Measurements from ENCODE around the gene CES3.
"Not testable (repeated sequence)": the region's sequence is repeated elsewhere in the genome, so short reads cannot be mapped to it uniquely, and the experiment has no call there.

The CES3 gene

DNA sequence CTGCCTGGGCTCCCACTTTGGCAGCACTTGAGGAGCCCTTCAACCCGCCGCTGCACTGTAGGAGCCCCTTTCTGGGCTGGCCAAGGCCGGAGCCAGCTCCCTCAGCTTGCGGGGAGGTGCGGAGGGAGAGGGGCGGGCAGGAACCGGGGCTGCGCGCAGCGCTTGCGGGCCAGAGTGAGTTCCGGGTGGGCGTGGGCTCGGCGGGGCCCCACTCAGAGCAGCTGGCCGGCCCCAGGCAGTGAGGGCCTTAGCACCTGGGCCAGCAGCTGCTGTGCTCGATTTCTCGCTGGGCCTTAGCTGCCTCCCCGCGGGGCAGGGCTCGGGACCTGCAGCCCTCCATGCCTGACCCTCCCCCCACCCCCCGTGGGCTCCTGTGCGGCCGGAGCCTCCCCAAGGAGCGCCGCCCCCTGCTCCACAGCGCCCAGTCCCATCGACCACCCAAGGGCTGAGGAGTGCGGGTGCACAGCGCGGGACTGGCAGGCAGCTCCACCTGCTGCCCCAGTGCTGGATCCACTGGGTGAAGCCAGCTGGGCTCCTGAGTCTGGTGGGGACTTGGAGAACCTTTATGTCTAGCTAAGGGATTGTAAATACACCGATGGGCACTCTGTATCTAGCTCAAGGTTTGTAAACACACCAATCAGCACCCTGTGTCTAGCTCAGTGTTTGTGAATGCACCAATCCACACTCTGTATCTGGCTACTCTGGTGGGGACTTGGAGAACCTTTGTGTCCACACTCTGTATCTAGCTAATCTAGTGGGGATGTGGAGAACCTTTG lies 13.3 kb downstream of the CES3 start:
- DNase-seq = not testable (repeated sequence)

DNA sequence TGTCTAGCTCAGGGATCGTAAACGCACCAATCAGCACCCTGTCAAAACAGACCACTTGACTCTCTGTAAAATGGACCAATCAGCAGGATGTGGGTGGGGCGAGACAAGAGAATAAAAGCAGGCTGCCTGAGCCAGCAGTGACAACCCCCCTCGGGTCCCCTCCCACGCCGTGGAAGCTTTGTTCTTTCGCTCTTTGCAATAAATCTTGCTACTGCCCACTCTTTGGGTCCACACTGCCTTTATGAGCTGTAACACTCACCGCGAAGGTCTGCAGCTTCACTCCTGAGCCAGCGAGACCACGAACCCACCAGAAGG lies 13.8 kb downstream of the CES3 start:
- DNase-seq = not testable (repeated sequence)

DNA sequence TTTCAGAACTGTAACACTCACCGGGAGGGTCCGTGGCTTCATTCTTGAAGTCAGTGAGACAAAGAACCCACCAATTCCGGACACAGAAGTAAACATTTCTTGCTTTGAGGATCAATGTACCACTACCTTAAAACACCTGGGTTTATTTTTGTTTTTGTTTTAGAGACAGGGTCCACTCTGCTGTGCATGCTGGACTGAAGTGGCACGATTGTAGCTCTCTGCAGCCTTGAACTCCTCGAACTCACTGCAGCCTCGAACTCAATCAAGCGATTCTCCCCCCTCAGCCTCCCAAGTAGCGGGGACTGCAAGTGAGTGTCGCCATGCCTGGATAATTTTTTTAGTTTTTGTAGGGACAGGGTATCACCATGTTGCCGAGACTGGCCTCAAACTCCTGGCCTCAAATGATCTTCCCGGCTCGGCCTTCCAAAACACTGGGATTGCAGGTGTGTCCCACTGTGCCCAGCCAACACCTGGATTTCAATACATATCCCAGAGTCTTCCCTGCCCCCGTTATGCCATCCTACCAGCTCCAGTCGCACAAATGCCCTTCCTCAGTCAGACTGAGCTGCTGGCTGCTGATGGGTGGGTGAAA lies 14.3 kb downstream of the CES3 start:
- DNase-seq = no peak

DNA sequence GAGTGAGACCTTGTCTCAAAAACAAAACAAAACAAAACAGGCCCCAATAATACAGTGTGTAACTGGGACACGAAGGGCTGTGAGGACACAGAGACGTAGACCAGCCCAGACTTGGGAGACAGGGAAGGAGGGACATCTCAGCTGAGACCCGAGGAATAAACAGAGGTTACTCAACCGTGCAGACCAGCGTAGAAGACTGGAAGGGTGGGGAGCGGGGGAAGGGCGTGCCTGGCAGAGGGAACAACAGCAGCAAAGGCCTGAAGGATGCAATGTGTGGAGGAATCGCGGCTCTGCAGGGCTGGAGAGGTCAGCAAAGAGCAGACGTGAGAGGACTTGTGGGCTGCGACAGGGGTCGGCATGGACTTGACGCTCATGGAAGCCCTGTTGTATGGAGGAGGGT lies 15.7 kb downstream of the CES3 start:
- peak in 1 of 2 experiments; percentile 8 for DNase-seq

DNA sequence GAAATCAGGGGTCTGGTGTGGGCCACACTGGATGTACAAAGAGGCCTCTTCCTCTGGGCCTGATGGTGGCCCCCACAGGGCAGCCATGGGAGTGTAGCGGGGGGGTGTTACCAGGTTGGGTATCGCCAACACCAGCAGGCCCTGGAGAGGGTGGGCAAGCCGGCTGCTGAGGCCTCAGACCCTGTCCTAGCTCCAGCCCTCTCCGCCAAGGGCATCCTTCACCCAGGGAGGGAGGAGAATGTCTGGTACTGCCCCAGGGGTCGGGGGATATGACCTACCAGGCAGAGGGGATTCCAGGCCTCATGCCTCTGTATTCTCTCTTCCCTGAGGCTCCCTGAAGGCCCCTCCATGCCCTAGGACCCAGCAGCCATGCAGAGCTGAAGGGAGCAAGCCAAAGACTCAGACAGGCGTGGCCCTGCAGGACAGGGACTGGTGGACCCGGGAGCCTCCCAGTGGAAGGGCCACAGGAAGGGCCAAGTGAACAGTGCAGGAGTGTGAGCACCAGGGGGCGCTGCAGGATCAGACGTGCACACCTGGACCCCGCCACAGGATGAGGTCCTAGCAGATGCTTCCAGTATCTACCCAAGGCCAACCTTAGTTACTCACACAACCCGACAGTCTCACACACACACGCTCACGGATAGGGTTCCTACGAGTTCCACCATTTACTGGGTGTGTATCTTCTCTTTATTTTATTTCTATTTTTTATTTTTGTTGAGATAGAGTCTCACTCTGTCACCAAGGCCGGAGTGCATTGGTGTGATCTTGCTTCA lies 16.5 kb downstream of the CES3 start:
- peak; percentile 16 to 47 for DNase-seq

DNA sequence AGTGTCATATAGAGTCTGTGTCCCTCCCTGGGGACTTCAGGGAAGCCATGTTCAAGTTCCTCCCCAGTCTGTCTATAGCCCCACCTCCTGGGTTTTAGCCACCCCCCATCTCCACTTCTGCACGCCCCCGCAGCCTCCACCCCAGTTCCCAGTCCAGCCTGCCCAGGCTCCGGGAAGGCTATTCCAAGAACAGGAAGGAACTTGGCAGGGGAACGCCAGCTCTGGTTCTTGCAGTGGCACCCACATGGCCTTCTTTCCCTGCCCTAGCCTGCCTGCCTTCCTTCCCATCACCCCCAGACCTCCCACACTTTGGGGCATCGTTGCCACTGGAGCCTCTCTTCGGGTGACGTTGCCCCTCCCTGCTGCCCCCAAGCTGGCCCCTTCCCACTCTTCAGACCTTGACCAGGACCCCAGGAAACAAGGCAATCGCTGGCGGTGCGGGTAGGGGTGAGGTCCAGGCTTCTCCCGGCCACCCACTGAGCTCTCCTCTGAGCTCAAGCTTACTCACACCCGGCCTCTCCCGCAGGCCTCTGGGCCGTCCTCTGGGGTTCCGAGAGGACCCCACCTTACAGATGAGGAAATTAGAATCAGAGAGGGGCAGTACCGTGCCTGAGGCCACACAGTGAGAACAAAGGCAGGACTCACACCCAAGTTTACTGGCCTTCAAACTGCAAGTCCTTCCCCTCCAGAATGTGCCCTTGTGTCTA lies 18.1 kb downstream of the CES3 start:
- DNase-seq = no peak

DNA sequence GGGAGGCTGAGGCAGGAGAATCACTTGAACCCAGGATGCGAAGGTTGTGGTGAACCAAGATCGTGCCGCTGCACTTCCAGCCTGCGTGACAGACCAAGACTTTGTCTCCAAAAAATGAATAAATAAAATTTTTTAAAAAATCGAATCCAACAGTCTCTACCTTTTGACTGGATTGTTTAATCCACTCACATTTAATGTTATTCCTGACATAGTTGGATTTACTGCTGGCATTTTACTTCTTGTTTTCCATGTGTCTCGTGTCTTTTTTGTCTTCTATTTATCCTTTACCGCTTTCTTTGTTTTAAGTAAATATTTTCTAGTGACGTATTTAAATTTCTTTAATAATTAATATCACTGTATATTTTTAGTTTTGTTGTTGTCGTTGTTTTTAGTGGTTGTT lies 22.0 kb downstream of the CES3 start:
- no peak for DNase-seq

DNA sequence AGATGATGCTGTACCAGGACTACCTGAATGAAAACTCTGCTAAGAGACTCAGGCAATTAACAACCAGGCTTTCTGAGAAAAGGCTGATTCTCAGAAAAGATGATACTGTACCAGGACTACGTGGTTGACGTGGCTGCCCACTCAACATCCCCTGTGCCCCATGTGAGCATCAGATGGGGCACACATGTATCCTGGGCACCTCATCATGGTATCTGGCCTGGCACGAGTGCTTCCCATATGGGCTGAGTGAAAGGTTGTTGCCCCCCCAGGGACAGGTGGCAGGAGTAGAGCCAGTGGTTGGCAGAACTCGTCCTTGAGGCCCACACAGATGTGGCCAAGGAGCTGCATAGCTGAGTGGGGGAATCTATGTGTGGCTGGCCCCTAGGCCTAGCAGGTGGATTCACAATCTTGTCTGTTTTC lies 23.8 kb downstream of the CES3 start:
- DNase-seq = no peak

DNA sequence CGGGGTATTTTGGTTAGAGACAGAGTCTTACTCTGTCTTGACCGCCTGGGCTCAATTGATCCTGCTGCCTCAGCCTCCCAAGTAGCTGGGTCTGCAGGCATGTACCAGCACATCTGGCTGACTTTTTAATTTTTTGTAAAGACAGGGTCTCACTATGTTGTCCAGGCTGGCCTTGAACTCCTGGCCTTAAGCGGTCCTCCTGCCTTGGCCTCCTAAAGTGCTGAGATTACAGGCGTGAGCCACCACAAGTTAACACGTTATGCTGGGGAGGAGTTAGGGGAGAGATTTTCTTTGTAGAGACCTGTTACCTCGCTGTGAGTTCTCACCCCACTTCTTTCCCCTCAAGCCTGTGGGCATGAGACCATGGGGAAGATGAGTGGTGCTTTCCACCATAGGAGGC lies 25.5 kb downstream of the CES3 start:
- no peak for DNase-seq

DNA sequence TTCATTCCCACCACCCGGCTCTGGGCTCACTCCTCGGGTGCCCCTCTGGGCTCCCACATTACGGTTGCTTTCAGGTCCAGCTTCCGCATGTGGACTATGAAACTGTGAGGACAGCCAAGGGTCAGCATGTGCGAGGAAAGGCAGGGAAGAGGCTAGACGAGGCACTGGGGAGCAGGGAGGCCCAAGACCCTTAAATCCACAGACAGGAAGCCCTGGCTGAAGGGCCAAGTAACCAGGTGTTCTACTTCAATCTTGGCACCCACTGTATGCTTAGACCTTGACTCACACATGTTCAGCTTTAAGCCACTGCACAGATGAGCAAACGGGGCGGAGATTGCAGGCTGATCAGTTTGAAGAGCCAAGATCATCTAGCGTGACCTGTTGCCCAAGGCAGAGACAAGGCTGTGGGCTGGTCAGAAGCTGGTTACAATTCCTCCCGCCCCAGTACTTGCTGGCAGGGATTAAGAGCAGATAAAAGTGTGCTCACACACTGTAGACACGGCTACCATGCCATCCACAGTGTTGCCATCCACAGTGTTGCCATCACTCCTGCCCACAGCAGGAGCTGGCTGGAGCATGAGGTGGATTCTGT lies 27.2 kb downstream of the CES3 start, which contains the start of gene CES4A:
CES4A (plus strand) TSS at position 393 of the 592 bp plus-strand sequence; CDS start at position 577, 184 bp downstream.
- no peak for DNase-seq

DNA sequence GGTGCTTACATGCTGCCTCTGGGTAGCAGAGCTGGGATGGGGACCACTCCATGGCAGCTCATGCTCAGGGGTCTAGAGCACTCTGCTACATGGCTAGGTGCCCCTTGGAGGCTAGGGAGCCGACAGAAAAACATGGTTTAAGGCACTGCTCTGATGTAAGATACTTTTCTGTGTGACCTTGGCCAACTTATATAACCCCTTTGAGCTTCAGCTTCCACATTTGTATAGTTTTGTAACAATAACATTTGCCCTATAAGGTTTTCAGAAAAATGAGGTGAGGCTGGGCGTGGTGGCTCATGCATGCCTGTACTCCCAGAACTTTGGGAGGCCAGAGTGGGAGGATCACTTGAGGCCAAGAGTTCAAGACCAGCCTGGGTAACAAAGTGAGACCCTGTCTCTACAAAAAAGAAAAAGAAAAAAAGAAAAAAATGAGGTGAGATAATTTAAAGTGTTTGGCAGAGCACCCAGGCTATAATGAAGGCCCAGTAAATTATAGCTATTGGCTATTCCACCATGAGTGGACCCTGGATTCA lies 30.5 kb downstream of the CES3 start:
- no peak for DNase-seq

DNA sequence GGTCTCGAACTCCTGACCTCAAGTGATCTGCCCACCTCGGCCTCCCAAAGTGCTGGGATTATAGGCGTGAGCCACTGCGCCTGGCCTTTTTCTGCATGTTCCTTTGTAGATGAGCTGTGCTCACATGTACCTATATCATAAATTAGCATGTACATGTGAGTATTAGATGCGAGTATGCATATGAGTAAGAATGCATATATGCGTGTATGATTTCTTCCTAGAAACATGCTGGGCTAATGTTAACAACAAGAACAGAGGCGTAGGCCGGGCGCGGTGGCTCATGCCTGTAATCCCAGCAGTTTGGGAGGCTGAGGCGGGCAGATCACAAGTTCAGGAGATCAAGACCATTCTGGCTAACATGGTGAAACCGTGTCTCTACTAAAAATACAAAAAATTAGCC lies 32.5 kb downstream of the CES3 start:
- not testable (repeated sequence) for DNase-seq

DNA sequence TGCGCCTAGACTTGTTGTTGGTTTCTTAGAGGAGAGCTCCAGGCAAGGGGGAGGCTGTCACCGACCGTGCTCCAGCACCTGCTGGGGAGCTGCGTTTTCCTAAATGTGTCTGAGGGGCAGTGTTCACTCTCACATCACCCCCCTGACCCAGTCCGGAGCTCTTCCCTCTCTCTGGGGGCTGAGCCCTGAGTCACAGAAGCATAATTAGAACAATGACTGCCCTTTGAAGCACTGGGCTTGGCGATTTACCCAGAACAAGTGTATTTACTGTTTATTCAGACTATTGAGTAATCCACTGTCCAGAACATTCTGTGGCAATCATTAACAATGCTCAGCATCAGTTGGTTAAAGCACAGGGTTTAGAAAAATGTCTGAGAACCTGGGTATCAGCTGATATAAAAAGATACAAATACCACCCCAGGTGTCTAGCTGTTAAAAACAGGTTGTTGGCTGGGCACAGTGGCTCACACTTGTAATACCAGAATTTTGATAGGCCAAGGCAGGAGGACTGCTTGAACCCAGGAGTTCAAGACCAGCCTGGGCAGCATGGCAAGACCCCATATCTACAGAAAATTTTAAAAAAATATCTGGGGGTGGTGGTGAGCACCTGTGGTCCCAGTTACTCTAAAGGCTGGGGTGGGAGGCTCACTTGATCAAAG lies 35.4 kb downstream of the CES3 start:
- DNase-seq = no peak

DNA sequence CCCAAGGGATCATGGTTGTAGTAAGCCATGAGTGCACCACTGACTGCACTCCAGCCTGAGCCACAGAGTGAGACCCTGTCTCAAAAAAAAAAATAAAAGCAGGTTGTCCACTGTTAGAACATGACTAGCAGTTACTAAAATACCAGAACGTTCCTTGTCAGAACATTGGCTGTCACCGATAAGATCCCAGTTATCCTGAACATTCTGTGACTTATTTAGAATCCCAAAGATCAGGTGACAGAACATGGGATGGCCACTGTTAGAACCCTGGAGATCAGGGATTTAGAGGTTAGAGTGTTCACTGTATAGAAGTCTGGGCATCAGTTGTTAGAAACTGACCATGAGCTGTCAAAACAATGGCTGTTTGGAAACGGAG lies 35.9 kb downstream of the CES3 start:
- no peak for DNase-seq

DNA sequence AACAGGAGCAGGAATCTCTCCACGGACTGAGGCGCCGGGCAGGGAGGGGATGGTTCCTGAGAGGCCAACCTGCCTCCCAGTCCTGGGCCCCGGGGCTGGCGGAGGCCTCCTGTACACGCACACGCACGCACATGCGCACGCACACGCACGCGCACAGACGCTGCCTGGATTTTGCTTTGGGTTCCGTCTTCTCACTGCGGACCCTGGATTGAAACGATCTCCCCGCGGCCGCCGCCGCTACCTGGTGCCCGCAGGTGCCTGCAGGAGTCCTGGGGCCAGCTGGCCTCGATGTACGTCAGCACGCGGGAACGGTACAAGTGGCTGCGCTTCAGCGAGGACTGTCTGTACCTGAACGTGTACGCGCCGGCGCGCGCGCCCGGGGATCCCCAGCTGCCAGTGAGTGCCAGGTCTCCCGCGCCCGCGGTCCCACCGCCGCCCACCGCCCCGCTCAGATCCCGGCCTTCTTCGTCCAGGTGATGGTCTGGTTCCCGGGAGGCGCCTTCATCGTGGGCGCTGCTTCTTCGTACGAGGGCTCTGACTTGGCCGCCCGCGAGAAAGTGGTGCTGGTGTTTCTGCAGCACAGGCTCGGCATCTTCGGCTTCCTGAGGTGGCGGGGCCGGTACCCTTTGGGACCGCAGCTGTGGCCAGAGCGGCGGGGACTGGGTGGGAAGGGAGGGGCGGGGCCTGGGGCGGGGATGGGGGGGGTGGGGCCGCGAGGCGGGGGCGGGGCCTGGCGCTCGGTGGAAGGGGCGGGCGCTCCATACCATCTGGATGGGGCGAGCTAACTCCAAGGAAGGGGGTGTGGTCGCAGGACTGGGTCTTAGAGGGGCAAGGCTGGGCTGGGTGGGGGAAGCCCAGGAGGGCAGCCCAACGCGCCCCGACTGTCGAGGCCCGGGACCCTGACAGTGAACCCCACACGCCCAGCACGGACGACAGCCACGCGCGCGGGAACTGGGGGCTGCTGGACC lies 39.6 kb downstream of the CES3 start:
- DNase-seq = peak; percentile 7 to 13

DNA sequence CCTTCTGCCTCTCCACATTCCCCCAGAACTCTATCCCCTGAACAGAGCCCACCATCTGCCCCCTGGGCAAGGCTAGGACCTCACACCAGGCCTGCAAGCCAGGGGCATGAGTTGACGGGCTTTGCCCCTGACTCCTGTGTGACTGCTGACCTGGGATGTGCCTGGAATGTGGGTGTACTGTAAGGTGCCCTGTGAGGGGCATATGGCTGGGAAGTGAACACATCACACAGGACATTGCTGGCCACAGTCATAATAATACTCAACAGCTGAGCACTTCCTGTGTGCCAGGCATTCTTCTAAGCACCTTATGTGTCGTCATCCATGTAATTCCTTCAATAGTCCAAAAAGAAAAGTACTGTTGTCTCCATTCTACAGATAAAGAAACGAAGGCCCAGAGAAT lies 40.7 kb downstream of the CES3 start:
- DNase-seq = no peak

DNA sequence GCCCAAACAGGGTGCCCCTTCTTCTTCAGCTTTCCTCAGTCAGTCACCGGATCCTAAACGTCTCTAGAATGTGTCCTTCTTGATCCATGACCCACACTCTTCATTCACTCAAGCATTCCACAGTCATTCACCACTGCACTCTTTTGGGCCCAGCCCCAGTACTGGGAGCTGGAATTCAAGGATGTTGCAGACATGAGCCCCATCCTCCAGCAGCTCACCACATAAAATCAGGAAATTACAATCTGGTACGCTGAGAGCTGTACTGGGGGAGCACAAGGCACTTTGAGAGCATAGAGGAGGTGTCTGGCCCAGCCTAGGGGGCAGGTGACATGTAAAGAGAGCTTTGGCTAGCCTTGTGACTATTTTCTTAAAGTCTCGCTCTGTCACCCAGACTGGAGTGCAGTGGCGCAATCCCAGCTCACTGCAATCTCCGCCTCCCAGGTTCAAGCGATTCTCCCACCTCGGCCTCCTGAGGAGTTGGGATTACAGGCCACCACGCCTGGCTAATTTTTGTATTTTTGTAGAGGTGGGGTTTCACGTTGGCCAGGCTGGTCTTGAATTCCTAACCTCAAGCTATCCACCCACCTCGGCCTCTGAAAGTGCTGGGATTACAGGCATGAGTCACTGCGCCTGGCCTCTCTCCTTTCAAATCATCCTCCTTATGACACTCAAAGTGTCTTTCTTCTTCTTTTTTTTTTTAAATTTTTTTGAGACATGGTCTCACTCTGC lies 46.0 kb downstream of the CES3 start:
- no peak for DNase-seq

DNA sequence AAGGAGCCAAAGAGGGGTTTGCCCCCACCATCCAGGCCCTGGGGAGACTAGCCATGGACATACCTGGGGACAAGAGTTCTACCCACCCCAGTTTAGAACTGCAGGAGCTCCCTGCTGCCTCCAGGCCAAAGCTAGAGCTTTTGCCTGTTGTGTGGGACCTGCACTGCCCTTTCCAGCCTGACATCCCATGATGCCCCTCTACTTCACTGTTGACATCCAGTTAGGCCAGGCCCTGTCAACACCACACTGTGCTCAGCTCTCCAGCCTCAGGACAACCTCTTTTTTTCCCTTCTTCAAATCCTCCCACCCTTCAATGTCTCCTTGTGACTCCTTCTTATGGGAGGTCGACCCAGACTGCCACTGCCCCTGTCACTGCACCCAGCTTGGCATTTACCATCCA lies 48.1 kb downstream of the CES3 start:
- DNase-seq = no peak

DNA sequence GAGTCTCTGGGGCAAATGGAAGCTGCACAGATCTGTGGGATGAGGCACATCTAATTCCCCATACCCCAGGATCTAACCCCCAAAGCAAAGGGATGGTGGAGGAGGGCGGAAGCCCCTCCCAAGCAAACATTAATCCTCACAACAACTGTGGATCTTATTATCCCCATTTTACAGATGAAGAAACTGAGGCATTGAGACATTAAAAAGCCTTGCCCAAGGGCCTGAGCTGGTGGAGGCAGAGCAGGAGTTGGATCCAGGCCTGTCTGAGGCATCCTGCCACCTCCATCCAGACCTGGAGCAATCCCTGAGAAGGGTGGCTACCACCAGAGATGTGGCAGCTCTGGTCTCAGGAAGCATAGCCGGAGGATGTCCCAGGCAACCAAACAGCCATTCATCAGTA lies 50.2 kb downstream of the CES3 start:
- DNase-seq = no peak

DNA sequence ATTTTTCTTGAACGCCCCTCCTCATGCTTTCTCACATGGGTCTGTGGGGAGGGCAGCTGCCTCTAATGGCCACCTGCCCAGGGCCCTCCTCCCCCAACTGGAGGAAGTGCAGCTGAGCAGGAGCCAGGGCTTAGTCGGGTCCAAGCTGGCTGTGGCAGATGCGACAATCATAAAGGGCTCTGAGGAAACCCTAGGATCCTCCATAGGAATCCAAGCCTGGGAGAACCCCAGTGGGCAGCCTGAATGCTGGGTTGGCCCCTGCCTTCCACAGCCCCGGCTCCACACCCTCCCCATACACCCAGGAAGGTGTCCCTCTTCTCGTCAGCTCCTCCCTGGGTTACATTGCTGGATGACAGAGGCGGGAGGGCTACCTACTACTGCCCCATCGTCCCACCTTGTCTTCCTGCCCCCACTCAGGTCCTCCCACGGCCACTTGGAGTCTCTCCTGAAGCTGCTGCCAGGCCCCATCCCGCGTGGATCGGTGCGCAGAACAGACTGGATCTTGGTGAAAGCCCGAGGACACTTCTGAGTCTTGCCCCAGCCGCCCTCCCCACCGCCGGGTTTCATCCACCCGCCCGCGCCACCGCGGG lies 52.3 kb downstream of the CES3 start:
- no peak for DNase-seq

All from NCI-H187 (cell line).